ENCODE measurements around the gene NCOA1.
"Not testable (repeated sequence)": the region's sequence is repeated elsewhere in the genome, so short reads cannot be mapped to it uniquely, and the experiment has no call there.

NCOA1 gene

GRCh38 chr2:24490690-24491541, at the start of gene NCOA1:
Gene NCOA1 (plus strand): TSS chr2:24491254. CDS start chr2:24658678, 167,424 bp downstream.
- DNase-seq, result peak; percentile 85

DNA sequence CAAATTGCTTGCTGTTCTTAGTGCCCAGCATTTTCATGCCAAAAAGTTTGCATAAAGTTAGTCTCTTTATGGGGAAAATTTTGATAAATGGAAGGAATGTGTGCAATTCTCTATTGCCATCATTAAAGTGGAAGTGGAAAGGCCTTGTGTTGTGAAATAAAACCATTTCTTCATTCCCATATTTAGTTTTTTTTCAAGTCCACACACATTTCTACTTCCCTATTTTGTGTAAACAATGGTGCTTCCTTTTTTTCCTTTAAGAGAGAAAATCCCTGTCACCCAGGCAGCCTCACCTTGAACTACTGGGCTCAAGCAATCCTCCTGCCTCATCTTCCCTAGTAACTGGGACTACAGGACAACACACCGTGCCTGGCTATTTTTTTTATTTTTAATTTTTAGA, 42.3 kb upstream of the NCOA1 start:
- no peak for DNase-seq

DNA sequence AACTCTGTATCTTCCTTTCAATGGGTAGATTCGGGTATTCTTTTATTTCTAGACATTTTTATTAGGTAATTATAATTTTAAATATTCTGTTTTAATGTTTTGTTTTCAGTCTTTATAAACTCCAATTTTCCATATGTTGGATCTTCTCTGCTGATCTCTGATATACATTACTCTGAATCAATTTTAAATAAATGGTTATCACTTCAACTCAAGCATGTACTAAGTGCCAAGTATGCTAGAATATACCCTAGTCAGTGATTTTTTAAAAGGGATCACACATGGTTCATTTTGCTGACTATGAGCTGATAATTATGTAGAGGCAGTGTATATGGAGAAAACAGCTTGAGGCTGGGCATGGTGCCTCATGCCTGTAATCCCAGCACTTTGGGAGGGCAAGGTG, 41.7 kb upstream of the NCOA1 start:
- DNase-seq, result no peak

DNA sequence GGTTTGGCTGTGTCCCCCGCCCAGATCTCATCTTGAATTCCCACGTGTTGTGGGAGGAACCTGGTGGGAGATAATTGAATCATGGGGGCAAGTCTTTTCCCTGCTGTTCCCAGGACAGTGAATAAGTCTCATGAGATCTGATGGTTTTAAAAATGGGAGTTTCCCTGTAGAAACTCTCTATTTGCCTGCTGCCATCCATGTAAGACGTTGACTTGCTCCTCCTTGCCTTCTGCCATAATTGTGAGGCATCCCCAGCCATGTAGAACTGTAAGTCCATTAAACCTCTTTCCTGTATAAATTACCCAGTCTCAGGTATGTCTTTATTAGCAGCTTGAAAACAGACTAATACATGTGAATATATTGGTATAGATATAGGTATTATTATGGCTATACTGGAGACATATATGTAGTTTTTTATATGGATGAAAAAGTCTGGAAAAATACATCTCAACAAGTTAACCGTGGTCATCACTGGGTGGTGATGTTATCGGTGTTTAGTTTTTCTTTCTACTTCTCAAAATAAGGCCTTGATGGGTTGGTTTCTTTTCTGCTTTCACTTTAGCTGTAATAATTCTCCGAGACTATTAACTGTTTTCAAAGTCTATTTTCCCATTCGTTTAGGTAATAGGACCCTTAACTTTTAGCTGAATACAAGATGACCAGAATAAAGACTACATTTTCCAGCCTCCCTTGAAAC, 39.1 kb upstream of the NCOA1 start:
- DNase-seq, result no peak

DNA sequence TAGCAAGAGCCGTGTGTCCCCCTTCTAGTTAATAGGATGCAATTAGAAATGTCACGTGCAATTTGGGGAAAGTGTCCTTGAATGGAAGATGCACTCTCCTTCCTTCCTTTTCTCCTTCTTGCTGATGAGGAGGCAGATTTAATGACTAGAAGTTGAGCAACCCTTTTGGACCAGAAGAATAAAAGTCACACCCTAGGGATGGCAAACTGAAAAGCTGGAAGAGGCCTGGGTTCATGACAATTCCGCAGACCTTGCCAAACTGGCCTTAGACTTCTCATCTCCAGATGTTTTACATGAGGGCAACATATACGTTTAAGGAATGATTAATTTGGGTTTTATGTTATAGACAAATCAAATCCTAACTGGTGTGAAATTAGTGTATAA, 38.6 kb upstream of the NCOA1 start:
- DNase-seq, result no peak

DNA sequence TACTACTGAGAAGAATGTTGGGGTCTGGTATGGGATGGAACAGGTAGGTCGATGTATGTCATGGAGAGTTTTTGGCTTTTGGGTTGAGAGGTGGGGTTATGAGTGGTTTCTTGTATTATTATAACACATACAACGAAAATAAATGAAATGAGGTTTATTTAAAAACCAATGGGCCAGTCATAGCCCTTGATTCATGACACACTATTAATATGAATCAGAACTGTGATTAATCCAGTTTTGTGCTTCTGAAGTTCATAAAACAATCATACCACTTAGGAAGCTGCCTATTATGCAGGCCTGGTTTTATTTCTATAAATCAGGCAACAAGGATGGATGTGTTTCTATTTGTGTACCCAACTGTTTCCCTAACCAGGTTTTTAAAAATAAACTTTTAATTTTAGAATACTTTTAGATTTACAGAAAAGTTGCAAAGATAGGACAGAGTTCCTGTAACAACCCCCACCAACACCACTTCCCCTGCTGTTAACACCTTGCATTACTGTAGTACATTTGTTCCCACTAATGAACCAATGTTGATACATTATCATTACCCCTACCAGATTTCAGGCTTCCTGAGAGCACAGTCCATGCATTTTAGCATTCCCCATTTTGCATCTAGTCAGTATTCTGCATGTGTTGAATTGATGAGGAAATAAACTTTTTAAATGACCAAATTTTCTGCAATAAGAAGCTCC, 37.5 kb upstream of the NCOA1 start:
- DNase-seq, result no peak

DNA sequence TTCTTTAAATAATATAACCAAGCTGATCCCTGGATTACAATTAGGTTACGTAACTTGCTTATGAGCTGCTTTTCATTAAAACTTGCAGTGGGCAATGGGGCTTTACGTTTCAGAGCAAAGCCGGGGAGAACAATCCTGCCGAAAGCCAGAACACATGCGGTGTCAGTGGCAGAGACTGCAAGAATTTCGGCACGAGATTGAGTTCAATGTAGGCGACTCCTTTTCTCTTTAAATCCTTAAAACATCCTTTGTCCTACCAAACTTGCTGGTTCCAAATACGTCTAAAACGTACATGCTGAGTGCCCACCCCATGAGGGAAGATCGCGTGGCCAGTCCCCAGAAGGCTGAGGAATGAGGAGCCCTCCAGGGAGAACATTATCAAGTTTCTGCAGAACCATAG, 36.8 kb upstream of the NCOA1 start:
- no peak for DNase-seq

DNA sequence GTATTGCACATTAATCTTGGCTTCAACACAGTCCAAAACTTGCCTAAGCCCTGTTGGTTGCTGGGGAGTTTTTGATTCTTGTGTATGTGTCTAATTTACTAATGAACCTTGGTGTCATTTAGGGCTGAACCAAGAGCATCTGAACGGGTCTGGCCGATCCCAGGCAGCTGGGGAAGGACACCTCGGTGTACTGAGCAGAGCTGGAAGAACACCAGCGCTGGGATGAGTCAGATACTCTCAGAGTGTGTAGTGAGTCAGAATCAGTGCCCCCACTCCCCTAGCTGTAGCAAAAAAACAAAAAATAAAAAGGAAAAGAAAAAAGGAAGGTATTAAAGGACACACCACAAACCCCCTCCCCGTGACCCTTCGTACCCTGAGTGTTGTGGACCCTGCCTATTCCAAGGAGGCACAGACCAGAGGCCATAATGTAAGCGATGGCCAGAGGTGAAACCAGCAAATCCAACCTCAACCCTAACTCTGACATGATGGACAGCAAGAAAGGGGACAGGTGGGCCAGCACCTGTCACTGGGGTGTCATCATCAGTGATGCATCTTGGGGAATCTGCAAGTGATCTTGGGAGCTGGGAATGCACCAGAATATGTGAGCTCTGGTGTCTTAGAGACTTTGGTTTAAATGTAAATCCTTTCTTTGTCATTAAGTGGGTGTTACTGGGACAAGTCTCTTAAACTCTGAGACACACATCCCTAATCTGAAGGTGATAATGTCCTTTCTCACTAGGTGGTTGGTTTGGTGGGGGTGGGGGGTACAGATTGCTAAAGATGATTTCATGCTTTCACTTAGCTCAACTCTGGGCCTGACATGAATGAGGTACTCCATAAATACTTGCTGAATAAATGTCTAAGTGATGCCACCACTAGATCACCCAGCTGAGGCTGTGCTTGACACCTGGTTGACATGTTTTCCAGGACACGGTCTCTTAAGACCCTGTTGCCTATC, 34.2 kb upstream of the NCOA1 start:
- no peak for DNase-seq

GRCh38 chr2:24457696-24458386, 33.2 kb upstream of the NCOA1 start:
- no peak for DNase-seq

DNA sequence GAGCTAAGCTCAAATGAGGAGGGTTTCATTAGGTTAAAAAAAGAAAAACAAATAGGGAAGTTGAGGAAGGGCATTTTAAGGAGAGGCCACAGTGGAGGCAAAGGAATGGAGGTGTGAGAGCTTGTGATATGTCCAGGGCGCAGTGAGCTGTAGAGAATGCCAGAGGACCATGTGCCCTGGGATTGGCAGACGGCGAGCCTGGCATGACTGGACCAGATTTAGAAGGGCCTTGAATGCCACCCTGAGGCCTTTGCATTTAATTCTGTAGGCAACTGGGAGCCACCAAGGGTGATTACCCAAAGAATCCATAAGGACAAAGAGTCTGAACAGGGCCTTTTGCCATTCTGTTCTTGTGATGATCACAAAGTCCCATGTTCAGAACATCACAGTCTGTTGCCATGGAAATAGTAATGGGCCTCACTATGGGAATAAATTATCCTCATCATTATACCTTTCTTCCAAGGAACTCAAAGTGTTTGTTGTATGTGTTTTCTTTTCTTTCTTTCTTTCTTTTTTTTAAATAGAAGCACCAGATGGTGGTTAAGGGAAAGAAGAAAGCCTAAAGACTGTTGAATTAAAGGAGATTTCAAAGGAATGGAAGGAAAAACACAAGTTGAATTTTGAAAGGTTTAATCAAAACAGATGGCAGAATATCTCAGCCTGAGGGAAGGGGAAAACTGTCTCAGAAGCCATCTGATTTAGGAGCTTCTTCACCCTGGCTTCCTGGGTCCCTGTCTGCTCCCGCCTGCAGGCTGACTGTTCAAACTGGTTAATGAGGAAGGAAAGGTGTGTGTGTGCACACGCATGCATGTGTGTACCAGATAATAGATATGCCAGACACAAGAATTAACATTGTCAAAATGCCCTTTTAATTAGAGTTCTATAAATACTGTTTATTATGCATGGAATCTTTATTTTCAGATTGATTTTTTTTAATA, 31.6 kb upstream of the NCOA1 start:
- DNase-seq, result no peak

DNA sequence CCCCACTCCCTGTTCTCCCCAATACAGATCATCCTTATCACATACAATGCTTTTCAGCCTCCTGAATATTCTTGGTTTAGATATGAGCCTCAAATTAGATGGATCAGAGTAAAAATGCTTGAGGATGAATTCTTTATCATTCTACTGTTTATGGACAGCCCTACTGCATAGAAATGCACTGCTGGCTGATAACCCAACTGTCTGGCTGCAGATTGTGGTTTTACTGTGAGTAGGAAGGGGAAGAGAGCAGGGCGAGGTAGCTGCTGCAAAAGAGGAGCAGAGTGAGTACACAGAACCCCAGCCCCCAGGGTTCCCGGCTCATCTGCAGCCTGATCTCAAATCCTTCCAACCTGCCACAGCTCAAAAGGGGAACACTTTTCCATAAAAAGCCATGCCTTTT, 29.4 kb upstream of the NCOA1 start:
- no peak for DNase-seq

DNA sequence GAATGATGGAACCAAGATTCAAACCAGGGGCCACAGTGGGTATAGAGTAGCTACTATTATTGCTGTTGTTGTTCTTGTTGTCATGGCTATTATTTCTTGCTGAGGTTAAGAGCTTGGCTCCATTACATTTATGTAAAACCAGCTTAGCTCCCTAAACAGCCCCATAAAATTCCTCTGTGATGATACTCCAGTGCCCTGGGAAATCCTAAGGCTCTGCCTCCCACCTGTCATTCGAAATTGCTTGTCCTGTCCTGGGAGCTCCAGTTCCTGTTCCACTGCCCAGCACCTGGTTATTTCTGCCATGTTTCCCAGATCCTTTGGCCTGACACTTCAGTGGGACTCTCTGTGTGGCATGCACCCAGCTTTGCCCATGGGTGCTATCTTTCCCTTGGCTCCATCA, 27.8 kb upstream of the NCOA1 start:
- DNase-seq, result no peak

GRCh38 chr2:24466871-24467870, 23.9 kb upstream of the NCOA1 start:
- DNase-seq, result no peak

- not testable (repeated sequence) for DNase-seq
These were observed 22.6 kb upstream of the NCOA1 start for GRCh38 chr2:24468453-24468852.

DNA sequence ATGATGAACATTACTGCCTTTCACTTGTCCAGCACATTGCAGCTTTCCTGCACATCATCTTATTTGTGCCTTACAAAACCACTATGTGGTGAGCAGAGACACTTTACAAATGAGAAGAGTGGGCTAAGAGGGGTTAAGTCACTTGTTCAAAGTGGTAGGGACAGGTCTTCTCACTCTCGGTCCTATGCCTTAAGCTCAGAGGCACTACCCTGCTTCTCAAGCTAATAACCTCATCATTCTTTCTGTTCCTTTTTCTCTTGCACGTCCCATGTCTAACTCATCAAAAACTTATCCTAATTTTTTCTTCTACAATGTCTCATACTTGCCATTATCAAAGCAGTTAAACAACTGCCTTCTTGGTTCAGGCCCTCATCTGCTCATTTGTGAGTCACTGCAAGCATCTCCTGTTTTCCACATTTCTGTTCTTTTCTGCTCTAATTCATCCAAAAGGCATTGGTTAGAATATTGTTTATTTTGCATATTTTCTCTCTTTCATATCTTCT, 21.9 kb upstream of the NCOA1 start:
- no peak for DNase-seq

- no peak for DNase-seq
These were observed 19.4 kb upstream of the NCOA1 start for GRCh38 chr2:24471662-24472061.

DNA sequence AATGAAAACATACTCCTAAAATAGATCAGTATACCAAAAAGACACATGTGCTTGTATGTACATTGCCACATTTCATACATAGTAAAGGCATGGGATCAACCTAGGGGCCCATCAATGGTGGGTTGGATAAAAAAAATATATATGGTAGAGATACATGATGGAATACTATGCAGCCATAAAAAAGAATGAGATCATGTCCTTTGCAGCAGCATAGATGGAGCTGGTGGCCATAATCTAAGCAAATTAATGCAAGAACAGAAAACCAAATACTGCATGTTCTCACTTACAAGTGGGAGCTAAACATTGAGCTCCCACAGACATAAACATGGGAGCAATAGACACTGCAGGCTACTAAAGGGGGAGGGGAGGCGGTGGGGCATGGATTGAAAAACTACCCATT, 18.6 kb upstream of the NCOA1 start:
- no peak for DNase-seq

DNA sequence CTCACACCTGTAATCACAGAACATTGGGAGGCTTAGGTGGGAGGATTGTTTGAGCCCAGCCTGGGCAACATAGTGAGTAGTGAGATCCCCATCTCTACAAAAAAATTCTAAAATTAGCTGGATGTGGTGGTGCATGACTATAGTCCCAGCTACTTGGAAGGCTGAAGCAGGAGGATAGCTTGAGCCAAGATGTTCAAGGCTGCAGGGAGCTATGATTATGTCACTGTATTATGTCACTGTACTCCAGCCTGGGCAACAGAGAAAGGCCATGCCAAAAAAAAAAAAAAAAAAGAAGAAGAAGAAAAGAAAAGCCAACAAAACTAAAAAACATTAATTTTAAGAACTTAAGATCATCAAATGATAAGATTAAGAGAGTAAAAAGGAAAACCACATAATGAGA, 17.4 kb upstream of the NCOA1 start:
- no peak for DNase-seq

DNA sequence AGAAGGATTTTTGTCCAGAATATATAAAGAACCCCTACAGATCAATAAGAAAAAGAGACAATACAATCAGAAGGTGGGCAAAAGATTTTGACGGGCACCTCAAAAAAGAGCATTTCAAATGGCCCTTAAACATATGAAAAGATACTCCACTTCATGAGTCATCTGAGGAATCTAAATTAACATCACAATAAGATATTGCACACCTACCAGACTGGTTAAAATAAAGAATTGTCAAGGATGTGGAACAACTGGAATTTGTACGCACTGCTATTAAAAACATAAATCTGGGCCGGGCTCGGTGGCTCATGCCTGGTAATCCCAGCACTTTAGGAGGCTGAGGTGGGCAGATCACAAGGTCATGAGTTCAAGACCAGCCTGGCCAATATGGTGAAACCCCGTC, 17.0 kb upstream of the NCOA1 start:
- no peak for DNase-seq
